Stimulated activated memory B cell treated with anti-CD40 and anti-IgM and Interleukin-4, amounts not matched to agents 10 μg/mL and 1 μg/mL and 100 μg/mL, for 72 hours (primary cell): Measurements from ENCODE around the gene EMILIN2.

ENCODE experiments used
- ATAC-seq: fragments of 150-1000 bp; cut with Tn5 transposase; 2 replicates; pipeline ENCODE4 v1.10.0; 2021
- H3K27ac Mint-ChIP-seq: one replicate; pipeline ENCODE4 v1.8.0; 2022; ENCODE audit warnings: mild to moderate bottlenecking, mixed read lengths
- H3K27me3 Mint-ChIP-seq: one replicate; pipeline ENCODE4 v1.8.0; 2022; ENCODE audit warnings: mixed read lengths
- H3K36me3 Mint-ChIP-seq: one replicate; pipeline ENCODE4 v1.8.0; 2022; ENCODE audit warnings: mixed read lengths
- H3K4me1 Mint-ChIP-seq: one replicate; pipeline ENCODE4 v1.8.0; 2022; ENCODE audit warnings: mixed read lengths
- H3K4me3 Mint-ChIP-seq: one replicate; pipeline ENCODE4 v1.8.0; 2022; ENCODE audit warnings: mild to moderate bottlenecking, moderate library complexity, mixed read lengths
- H3K9me3 Mint-ChIP-seq: one replicate; pipeline ENCODE4 v1.8.0; 2022; ENCODE audit warnings: mixed read lengths

EMILIN2 gene

DNA sequence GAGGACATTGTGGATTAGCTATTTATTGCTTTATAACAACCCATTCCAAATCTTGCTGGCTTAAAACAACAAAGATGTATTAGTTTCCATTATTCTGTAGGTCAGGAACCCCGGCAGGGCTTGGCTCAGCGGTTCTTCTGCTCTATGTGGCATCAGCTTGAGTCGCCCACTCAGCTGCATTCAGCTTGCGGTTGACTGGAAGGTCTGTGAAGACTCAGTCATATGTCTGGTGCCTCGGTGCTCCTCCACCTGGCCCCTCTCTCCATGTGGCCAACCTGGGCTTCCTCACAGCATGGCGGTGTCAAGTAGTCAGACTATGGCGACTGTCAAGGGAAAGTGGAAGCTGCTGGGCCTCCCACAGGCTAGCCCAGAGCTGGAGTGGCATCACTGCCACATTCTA is 48.6 kb downstream of the EMILIN2 start:
- Mint-ChIP-seq H3K27ac (no peak overlapping the region), H3K27me3 (no peaks in the 10 kb centered on the region), H3K4me1 (peaks cover 12% of the 10 kb centered on the region), H3K36me3 (peaks cover 35% of the 10 kb centered on the region), H3K4me3 (no peak overlapping the region), H3K9me3 (peaks cover 4% of the 10 kb centered on the region)
- ATAC-seq: no peak

DNA sequence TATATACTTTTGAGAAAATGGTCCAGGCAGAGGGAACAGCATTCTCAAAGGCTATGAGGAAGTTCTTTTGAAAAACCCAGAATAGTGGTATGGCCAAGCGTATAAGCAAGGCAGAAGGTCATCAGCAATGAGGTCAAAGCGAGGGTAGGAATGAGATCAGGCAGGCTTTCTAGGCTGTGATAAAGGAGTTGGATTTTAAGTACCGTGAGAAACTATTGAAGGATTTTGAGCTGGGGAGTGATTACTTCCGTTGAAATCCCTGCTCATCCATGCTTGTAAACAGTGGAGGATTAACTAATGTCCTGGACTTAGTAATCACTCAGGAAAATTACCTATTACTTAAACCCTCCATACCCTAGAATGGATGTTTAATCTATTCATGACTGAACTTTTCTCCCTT is 50.2 kb downstream of the EMILIN2 start:
- H3K36me3 Mint-ChIP-seq: peaks cover 19% of the 10 kb centered on the region
- no peak overlapping the region for H3K4me3 Mint-ChIP-seq
- peaks cover 4% of the 10 kb centered on the region for H3K9me3 Mint-ChIP-seq
- peaks cover 12% of the 10 kb centered on the region for H3K4me1 Mint-ChIP-seq
- ATAC-seq: no peak
- H3K27me3 Mint-ChIP-seq: no peaks in the 10 kb centered on the region
- no peak overlapping the region for H3K27ac Mint-ChIP-seq

DNA sequence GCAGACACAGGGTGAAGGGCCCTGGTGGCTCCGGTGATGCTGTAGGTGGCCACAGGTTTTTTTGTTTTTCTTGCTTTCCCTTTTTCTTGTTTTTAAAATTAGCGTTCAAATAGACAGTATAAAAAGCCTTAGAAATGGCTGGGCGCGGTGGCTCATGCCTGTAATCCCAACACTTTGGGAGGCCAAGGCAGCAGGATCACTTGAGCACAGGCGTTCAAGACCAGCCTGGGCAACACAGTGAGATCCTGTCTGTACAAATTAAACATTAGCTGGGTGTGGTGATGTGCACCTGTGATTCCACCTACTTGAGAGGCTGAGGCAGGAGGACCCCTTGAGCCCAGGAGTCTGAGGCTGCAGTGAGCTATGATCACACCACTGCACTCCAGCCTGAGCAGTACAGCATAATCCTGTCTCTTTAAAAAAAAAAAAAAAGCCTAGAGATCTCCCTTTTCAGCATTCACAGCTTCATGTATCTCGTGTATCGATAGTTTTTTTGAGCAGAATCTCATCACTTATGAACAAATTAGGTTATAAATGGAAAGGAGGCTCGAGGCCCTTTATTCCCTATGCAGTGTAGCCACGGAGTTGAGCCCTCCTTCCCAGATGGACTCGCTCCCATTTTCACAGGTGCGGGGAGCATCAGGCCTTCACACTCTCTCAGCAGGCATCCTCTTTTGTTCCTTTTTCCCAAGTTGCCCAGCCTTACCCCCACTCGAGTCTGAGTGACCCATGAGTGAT is 50.8 kb downstream of the EMILIN2 start:
- Mint-ChIP-seq H3K27me3 (no peaks in the 10 kb centered on the region), H3K36me3 (peaks cover 16% of the 10 kb centered on the region), H3K27ac (no peak overlapping the region), H3K4me3 (no peak overlapping the region), H3K4me1 (peaks cover 12% of the 10 kb centered on the region), H3K9me3 (peaks cover 4% of the 10 kb centered on the region)
- ATAC-seq: no peak

DNA sequence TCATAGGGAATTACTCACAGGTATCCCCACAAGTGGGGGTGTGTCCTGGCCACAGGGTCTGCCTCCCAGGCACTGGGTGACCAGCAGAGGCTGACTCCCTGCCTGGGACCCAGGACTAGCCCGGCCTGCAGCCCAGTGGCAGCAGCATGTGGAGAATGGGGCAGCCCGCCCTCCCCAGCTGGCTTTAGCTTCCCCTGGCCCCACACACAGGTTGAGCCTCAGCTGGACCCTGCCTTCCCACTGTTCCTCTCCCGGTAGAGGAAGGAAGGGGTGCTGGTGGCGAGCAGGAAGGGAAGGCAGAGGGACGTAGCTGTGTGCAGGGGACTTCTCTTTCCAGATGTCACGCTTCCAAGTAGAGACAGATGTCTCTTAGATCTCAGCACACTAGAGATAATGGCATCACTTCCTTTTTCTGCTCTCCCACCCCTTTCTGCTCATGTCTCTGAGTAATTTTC is 51.4 kb downstream of the EMILIN2 start:
- Mint-ChIP-seq H3K9me3 (peaks cover 4% of the 10 kb centered on the region), H3K27ac (no peak overlapping the region)
- ATAC-seq: peak; percentile 50

DNA sequence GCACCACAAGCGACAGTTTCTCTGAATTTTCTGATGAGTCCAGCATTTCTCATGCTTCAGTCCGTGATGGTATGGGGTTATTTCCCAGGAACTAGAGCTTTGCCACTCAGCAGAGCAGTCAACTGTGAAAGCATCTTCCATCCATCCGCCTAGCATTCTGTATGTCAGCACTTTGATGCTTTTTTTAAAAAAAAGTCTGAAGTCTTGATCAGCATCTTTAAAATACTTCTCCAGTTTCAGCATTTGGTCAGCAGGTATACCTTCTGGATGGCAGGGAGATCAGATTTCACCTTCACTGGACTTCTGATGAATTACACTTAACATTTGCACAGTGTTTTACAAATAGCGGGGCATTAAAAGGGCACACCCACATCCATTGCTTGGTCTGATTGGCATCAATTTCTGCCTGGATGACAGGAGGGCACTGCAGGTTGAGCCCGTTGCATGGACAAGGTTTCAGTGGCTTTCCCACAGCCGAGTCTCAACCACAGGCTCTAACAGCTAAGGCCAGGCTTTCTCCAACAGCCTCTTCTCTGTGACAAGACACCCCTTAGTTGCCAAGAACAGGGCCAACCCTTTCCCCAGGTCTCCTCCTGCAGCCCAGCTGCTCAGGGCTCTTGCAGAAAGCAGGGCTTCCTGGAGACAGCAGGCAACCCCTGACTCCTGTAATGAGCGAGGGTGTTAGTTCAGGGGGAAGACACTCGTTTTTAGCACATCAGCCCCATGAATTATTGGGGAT is 54.0 kb downstream of the EMILIN2 start:
- Mint-ChIP-seq H3K9me3 (no peaks in the 10 kb centered on the region), H3K4me1 (peaks cover 12% of the 10 kb centered on the region), H3K36me3 (no peaks in the 10 kb centered on the region), H3K27ac (no peak overlapping the region), H3K4me3 (no peak overlapping the region), H3K27me3 (no peaks in the 10 kb centered on the region)
- no peak for ATAC-seq

More for the DNA sequence above, 51.4 kb downstream of the EMILIN2 start:
- H3K36me3 Mint-ChIP-seq: peaks cover 16% of the 10 kb centered on the region
- H3K4me1 Mint-ChIP-seq: peaks cover 12% of the 10 kb centered on the region
- no peaks in the 10 kb centered on the region for H3K27me3 Mint-ChIP-seq
- H3K4me3 Mint-ChIP-seq: no peak overlapping the region

DNA sequence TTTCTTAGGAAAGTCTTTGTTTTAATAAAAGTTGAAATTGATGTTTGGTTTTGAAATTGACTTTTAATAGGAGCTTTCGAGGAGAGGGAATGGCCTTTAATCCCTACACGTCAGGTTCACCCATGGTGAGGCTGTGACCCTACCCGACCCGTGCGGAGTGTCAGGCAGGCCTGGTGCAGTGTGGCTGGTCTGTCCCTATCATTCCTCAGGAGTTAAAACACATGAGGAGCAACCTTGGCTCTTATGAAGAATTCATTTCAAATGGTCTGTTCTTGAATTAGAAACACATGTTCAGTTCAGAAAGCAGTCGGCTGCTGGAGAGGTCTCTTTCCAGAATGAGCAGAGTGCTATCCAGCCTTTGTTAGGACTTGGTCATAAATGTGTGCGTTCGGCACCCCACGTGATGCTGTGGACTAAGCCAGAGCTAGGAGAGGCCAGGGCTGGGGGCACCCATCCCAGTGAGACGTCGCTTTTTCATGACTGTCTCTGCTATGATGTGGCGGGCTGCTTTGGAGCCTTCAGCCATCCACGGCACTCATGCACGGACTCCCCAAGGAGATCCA is 54.7 kb downstream of the EMILIN2 start:
- Mint-ChIP-seq H3K4me1 (peaks cover 12% of the 10 kb centered on the region), H3K27me3 (no peaks in the 10 kb centered on the region), H3K4me3 (no peak overlapping the region), H3K36me3 (no peaks in the 10 kb centered on the region), H3K27ac (no peak overlapping the region), H3K9me3 (no peaks in the 10 kb centered on the region)
- ATAC-seq: no peak

DNA sequence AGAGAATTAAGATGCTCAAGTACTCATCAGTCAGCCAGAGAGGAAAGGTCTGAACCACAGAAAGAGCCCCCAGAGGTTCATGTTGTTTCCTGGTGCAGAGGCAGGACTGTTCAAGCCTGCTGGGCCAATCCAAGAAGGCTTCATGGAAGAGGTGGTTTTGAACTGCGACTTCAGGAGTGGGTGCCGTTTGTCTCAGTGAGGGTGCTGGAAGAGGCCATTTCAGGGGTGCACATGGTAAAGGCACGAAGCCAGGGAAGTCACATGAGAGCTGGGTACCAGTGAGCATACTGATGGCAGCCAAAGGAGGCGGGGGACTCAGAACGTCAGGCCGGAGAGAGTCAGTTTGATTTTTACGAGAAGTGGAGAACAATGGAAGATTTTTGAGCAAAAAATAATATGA is 55.5 kb downstream of the EMILIN2 start:
- no peak for ATAC-seq
- H3K4me3 Mint-ChIP-seq: no peak overlapping the region
- H3K36me3 Mint-ChIP-seq: no peaks in the 10 kb centered on the region
- peaks cover 15% of the 10 kb centered on the region for H3K4me1 Mint-ChIP-seq
- H3K27me3 Mint-ChIP-seq: no peaks in the 10 kb centered on the region
- H3K9me3 Mint-ChIP-seq: no peaks in the 10 kb centered on the region
- H3K27ac Mint-ChIP-seq: no peak overlapping the region

DNA sequence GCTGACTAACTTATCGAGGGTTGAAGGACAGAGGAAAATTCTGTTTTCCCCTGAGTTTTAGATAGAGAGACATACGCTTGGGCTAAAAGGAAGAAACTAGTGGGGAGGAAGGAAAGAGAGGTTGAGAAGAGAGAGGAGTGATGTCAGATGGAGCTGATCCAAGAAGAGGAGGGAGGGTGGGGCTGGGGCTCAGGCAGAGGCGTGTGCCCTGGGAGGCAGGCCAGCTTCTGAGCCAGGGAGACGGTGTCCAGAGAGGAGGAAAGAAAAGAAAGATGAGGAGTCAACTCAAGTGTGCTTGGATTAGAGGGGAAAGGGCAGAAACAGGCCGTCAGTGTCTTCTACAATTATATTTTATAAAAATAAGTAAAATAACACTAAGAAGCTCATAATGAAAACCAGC is 56.2 kb downstream of the EMILIN2 start:
- Mint-ChIP-seq H3K36me3 (no peaks in the 10 kb centered on the region), H3K4me1 (peaks cover 13% of the 10 kb centered on the region), H3K4me3 (no peak overlapping the region), H3K27me3 (no peaks in the 10 kb centered on the region), H3K27ac (no peak overlapping the region), H3K9me3 (no peaks in the 10 kb centered on the region)
- ATAC-seq: no peak

DNA sequence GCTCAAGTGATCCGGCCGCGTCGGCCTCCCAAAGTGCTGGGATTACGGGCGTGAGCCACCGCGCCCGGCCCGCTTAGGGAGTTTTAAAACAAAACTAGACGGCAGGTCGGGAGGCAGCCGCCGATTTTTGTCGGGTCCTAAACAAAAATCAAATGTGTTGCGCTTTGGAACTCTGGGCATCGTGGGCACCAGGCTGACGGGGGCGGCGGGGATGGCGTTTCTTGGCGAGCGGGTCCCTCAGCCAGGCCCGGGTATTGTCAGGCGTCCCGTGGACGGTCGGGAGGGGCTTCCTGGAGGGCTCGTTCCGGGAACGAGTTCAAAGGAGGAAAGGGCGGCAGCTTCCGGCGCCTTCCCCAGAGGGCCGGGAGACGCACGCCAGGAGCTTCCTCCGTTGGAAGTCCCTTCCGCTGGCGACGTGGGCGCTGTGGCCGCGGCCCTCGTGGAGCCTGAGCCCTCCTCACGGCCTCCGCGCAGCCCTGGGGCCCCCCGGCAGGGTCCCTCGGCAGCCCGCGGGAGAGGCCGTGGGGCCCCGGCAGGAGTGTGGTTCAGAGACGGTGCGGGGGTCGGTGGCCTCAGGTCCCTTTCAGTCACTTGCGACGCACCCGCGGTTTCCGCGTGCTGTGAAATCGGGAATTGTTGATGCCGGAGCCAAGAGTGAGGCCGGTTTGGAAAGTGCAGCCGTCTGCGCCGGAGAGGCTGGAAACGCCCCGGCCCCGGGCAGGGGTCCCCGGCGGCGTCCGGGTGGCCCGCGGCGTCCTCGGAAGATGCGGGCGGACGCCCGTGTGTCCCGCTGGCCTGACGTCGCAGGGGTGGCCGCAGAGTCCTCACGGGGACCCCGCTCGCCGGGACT is 59.3 kb downstream of the EMILIN2 start:
- H3K4me3 Mint-ChIP-seq: peak overlapping the region; percentile 72
- peak overlapping the region; percentile 26 for H3K27ac Mint-ChIP-seq
- no peaks in the 10 kb centered on the region for H3K27me3 Mint-ChIP-seq
- H3K9me3 Mint-ChIP-seq: no peaks in the 10 kb centered on the region
- peak; percentile 44 for ATAC-seq
- peaks cover 7% of the 10 kb centered on the region for H3K36me3 Mint-ChIP-seq
- H3K4me1 Mint-ChIP-seq: peaks cover 8% of the 10 kb centered on the region

DNA sequence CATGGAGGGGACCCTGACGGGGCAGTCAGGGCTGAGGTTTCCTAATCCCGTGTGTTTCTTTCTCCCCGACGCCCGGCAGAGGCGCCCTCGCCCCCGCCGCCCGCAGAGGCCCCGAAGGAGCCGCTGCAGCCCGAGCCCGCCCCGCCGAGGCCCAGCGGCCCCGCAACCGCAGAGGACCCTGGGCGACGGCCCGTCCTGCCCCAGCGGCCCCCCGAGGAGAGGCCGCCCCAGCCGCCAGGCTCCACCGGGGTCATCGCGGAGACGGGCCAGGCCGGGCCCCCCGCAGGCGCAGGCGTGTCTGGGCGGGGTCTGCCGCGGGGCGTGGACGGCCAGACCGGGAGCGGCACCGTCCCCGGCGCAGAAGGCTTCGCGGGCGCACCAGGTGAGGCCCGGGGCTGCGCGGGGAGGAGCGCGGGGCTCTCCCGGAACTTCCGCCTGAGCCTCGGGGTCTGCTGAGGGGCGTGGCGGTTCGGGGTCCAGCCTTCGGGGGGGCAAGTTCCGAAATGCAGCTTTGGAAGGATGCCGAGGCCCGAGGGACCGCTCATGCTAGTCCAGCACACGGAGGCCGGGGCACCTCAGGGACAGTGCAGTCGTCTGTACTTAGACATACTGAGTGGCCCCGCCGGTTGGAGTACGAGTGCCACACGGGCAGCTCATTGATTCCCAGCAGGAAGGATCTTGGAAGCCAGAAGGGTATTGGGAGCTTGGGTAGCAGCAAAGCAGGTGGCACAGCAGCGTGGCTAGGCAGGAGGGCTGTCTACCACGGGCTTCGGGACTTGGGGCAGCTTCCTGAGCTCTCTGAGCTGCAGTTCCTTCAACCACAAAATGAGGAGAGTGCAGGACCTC is 60.1 kb downstream of the EMILIN2 start:
- peaks cover 7% of the 10 kb centered on the region for H3K36me3 Mint-ChIP-seq
- peak; percentile 71 for ATAC-seq
- H3K4me1 Mint-ChIP-seq: peaks cover 8% of the 10 kb centered on the region
- no peaks in the 10 kb centered on the region for H3K9me3 Mint-ChIP-seq
- no peak overlapping the region for H3K27ac Mint-ChIP-seq
- no peaks in the 10 kb centered on the region for H3K27me3 Mint-ChIP-seq
- H3K4me3 Mint-ChIP-seq: peak overlapping the region; percentile 72

DNA sequence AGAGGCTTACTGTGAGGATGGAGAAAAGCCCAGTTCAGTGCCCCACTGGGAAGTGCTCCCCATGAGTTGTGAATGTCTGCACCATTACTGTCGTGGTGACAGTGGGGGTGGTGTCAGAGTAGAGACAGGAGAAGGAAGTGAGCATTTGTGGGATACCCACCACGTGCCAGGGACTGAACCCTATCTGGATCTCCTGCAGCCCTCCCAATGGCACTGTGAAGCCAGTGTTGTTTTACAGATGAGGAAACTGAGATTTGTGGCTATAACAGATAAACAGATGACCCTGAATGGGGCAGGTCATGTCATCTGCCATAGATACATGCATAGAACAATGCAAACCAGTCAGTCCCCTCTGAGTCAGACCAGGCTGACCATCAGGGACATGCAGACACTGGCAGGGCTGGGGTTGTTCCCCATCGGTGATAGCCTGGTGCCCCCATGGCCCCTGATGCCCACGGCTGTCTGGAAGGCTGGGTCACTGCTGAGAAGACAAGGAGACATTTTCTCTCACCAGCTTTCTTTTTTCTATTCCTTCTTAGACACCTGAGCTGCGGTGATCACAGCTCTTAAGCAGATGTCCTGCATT is 60.8 kb downstream of the EMILIN2 start:
- no peaks in the 10 kb centered on the region for H3K9me3 Mint-ChIP-seq
- no peak overlapping the region for H3K27ac Mint-ChIP-seq
- peaks cover 12% of the 10 kb centered on the region for H3K36me3 Mint-ChIP-seq
- H3K4me1 Mint-ChIP-seq: peaks cover 8% of the 10 kb centered on the region
- no peaks in the 10 kb centered on the region for H3K27me3 Mint-ChIP-seq
- ATAC-seq: no peak
- peak overlapping the region; percentile 68 for H3K4me3 Mint-ChIP-seq

DNA sequence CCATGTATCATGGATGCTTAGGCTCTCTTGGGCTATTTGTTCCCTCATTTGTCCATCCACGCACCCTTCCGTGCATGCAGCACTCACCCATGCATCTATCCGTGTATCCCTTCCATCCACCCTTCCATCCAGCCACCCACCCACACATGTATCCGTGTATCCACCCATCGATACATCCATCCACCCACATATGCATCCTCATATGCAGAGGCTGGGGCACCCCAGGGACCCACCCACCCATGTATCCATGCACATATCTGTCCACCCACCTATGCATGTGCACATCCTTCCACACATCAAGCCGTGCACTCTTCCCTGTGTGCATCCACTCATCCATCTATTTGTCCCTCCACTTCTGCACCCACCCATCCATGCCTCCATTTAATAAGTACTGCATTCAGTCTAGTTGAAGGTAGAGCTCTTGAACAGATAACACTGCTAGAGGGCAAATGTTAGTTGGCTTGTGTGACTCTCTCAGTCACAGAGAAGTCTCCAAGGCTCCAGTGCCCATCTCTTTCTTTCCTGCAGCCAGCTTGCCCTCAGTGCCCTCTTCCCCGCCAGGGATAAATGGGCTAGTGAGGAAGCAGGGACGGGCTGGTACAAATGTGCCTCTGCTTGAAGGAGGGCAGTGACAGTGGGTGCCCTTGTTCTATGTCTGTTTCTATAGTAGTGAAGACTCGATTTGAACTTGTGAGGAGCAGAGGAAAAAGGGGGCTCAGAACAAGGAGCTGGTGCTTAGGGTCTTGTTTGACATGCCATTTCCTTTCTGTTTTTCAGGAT is 61.5 kb downstream of the EMILIN2 start:
- H3K4me1 Mint-ChIP-seq: peaks cover 8% of the 10 kb centered on the region
- H3K36me3 Mint-ChIP-seq: peaks cover 13% of the 10 kb centered on the region
- H3K27me3 Mint-ChIP-seq: no peaks in the 10 kb centered on the region
- H3K4me3 Mint-ChIP-seq: no peak overlapping the region
- H3K9me3 Mint-ChIP-seq: no peaks in the 10 kb centered on the region
- ATAC-seq: no peak
- no peak overlapping the region for H3K27ac Mint-ChIP-seq

DNA sequence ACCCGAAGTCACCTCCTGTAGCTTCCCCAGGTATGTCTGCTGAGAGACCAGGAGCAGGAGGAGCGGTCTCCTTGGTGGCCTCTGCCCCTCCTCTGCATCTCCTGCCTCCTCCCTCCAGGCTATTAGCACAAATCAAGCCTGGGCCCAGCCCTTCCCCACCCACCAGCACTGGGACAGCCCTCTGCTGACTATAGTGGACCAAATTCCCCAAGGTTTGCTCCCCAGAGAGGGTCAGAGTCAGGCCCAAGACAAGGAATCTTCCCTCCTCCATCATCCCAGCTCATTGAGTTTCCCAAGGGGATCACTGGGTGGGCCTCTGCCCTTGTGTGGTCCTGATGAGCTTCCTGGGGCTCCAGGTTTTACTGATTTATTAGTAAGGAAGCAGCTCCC is 62.1 kb downstream of the EMILIN2 start:
- H3K27me3 Mint-ChIP-seq: no peaks in the 10 kb centered on the region
- peaks cover 18% of the 10 kb centered on the region for H3K36me3 Mint-ChIP-seq
- H3K27ac Mint-ChIP-seq: no peak overlapping the region
- ATAC-seq: no peak
- no peaks in the 10 kb centered on the region for H3K9me3 Mint-ChIP-seq
- H3K4me1 Mint-ChIP-seq: peaks cover 8% of the 10 kb centered on the region
- no peak overlapping the region for H3K4me3 Mint-ChIP-seq
